ENCODE measurements around the gene SHROOM3.

DNA sequence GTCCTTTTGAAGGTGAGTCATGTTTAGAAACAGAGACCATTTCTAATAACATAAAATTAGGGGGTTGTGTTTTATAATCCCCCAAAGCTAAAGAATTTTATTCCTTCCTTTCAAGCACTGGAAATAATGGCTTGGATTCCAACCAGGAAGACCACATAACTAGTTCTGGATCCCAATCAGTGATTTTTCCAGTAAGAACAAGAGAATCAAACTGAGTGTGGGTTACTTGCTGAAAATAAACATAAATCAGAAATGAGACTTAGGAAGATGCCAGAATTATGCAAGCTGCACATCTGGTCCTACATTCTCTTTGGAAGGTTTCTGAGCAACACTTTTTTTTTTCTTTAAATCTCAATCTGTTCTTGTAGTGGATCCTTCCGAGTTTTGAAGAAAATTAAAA is 386.6 kb downstream of the SHROOM3 start:
- TF ChIP-seq, protein P1, sequence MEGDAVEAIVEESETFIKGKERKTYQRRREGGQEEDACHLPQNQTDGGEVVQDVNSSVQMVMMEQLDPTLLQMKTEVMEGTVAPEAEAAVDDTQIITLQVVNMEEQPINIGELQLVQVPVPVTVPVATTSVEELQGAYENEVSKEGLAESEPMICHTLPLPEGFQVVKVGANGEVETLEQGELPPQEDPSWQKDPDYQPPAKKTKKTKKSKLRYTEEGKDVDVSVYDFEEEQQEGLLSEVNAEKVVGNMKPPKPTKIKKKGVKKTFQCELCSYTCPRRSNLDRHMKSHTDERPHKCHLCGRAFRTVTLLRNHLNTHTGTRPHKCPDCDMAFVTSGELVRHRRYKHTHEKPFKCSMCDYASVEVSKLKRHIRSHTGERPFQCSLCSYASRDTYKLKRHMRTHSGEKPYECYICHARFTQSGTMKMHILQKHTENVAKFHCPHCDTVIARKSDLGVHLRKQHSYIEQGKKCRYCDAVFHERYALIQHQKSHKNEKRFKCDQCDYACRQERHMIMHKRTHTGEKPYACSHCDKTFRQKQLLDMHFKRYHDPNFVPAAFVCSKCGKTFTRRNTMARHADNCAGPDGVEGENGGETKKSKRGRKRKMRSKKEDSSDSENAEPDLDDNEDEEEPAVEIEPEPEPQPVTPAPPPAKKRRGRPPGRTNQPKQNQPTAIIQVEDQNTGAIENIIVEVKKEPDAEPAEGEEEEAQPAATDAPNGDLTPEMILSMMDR (IDR thresholded peaks at IDR 0.05) = no peak
- TF ChIP-seq POLR2A (IDR thresholded peaks at IDR 0.05) = no peak
